SKM-1 (cell line): Measurements from ENCODE around the gene THADA.

Source experiments
- DNase-seq: peaks from one replicate; lab custom pipeline; 2025; ENCODE audit not compliant: unreplicated experiment; lab: John Stamatoyannopoulos, UW

THADA gene

GRCh38 chr2:43265001-43265400 lies 330.8 kb downstream of the THADA start:
- no peak for DNase-seq

GRCh38 chr2:43262951-43263350 lies 332.9 kb downstream of the THADA start:
- DNase-seq = no peak

GRCh38 chr2:43262239-43262638 lies 333.6 kb downstream of the THADA start:
- DNase-seq = no peak

GRCh38 chr2:43259512-43259911 lies 336.3 kb downstream of the THADA start:
- DNase-seq = no peak

GRCh38 chr2:43258547-43259156 lies 337.2 kb downstream of the THADA start:
- no peak for DNase-seq

- DNase-seq = no peak
These were observed 340.4 kb downstream of the THADA start for GRCh38 chr2:43255296-43255910.

GRCh38 chr2:43254331-43254730 lies 341.5 kb downstream of the THADA start:
- DNase-seq = no peak

- DNase-seq = no peak
These were observed 344.6 kb downstream of the THADA start for GRCh38 chr2:43251171-43251731.

GRCh38 chr2:43250015-43250414 lies 345.8 kb downstream of the THADA start:
- DNase-seq = no peak

- no peak for DNase-seq
These were observed 347.2 kb downstream of the THADA start for GRCh38 chr2:43248621-43249020.

GRCh38 chr2:43246641-43247040 lies 349.2 kb downstream of the THADA start:
- DNase-seq = no peak

GRCh38 chr2:43241558-43241957 lies 354.3 kb downstream of the THADA start:
- no peak for DNase-seq

- no peak for DNase-seq
These were observed 355.1 kb downstream of the THADA start for GRCh38 chr2:43240766-43241150.

- DNase-seq = no peak
These were observed 355.7 kb downstream of the THADA start for GRCh38 chr2:43239981-43240765.

GRCh38 chr2:43238813-43239212 lies 357.0 kb downstream of the THADA start:
- DNase-seq = no peak

GRCh38 chr2:43238176-43238575 lies 357.7 kb downstream of the THADA start:
- no peak for DNase-seq

GRCh38 chr2:43233218-43234212 lies 362.3 kb downstream of the THADA start:
- DNase-seq = peak; percentile 92

GRCh38 chr2:43230951-43231827 lies 364.6 kb downstream of the THADA start:
- no peak for DNase-seq

GRCh38 chr2:43230351-43230885 lies 365.4 kb downstream of the THADA start:
- DNase-seq = no peak
